GM21723 (cell line): ENCODE data around the gene ZNF778.
"Not testable (repeated sequence)": the region's sequence is repeated elsewhere in the genome, so short reads cannot be mapped to it uniquely, and the experiment has no call there.

Experiments used
- ATAC-seq: cut with Tn5 transposase; IDR thresholded peaks from one replicate; pipeline ENCODE4 v1.9.1; 2021; ENCODE audit warnings: mild to moderate bottlenecking, moderate library complexity; ENCODE audit not compliant: unreplicated experiment

ZNF778 gene

GRCh38 chr16:89248196-89248982 is 30.9 kb downstream of the ZNF778 start:
- no peak for ATAC-seq

- no peak for ATAC-seq
Observed at GRCh38 chr16:89253548-89254287, 36.2 kb downstream of the ZNF778 start.

- ATAC-seq = no peak
Observed at GRCh38 chr16:89256651-89257254, 39.2 kb downstream of the ZNF778 start.

- no peak for ATAC-seq
Observed at GRCh38 chr16:89257281-89257731, 39.8 kb downstream of the ZNF778 start.

GRCh38 chr16:89257757-89258465 is 40.4 kb downstream of the ZNF778 start:
- no peak for ATAC-seq

- ATAC-seq = not testable (repeated sequence)
Observed at GRCh38 chr16:89259901-89260300, 42.4 kb downstream of the ZNF778 start.

GRCh38 chr16:89261691-89262563 is 44.4 kb downstream of the ZNF778 start:
- no peak for ATAC-seq

- no peak for ATAC-seq
Observed at GRCh38 chr16:89264800-89265550, 47.5 kb downstream of the ZNF778 start.

- no peak for ATAC-seq
Observed at GRCh38 chr16:89265647-89266046, 48.1 kb downstream of the ZNF778 start.

GRCh38 chr16:89266521-89267134 is 49.1 kb downstream of the ZNF778 start:
- ATAC-seq = no peak

- ATAC-seq = not testable (repeated sequence)
Observed at GRCh38 chr16:89267746-89268145, 50.2 kb downstream of the ZNF778 start.

- ATAC-seq = no peak
Observed at GRCh38 chr16:89268585-89268984, 51.1 kb downstream of the ZNF778 start.

- ATAC-seq = no peak
Observed at GRCh38 chr16:89268987-89269735, 51.7 kb downstream of the ZNF778 start.

- ATAC-seq = no peak
Observed at GRCh38 chr16:89269805-89270665, 52.5 kb downstream of the ZNF778 start.

GRCh38 chr16:89270666-89271345 is 53.3 kb downstream of the ZNF778 start:
- ATAC-seq = no peak

- no peak for ATAC-seq
Observed at GRCh38 chr16:89272631-89273030, 55.1 kb downstream of the ZNF778 start.
